Peyer's patch (tissue), 4 donors: Measurements from ENCODE around the gene CCT7. TPM values are rescaled to one million over a fixed set of nuclear protein-coding genes. Genes with fewer than 3 reads are reported as not detected.
"Not testable (repeated sequence)": the region's sequence is repeated elsewhere in the genome, so short reads cannot be mapped to it uniquely, and the experiment has no call there.

ENCODE experiments used
- DNase-seq, 3 donors: peaks; one replicate each; pipeline ENCODE4 v3.0.0-alpha.2; 2017 to 2019
- H3K27ac ChIP-seq, 4 donors: fragments of 200-600 bp; sonication (generic); one replicate each; pipeline ENCODE4 v1.5.1; 2016 to 2019
- H3K27me3 ChIP-seq, 2 donors: fragments of 200-600 bp; sonication (generic); one replicate each; pipeline ENCODE4 v1.5.1; 2019
- H3K36me3 ChIP-seq, 3 donors: fragments of 200-600 bp; sonication (generic); one replicate each; pipeline ENCODE4 v1.5.1; 2016 to 2019
- H3K4me1 ChIP-seq, 4 donors: fragments of 200-600 bp; sonication (generic); one replicate each; pipeline ENCODE4 v1.5.1; 2016 to 2019
- H3K4me3 ChIP-seq, 4 donors: fragments of 200-600 bp; sonication (generic); 1 replicate in 3 of 4; 2 replicates in 1 of 4; pipeline ENCODE4 v1.5.1; 2016 to 2019; ENCODE audit warnings: mild to moderate bottlenecking in 1 of 4
- H3K9me3 ChIP-seq, 4 donors: fragments of 200-600 bp; sonication (generic); one replicate each; pipeline ENCODE4 v1.5.1; 2016 to 2019; ENCODE audit warnings: mild to moderate bottlenecking in 1 of 4
- POLR2A ChIP-seq, 2 donors: fragments of 450-650 bp; IDR thresholded peaks; one replicate each; pipeline ENCODE4 v1.5.1; 2017; ENCODE audit warnings: antibody characterized with exemption in 2 of 2, mild to moderate bottlenecking in 2 of 2, moderate library complexity in 2 of 2
- total RNA-seq, 4 donors: library from RNA; depleted of rRNA; stranded (reverse); fragments of >200 nt; gene quantifications; one replicate each; pipeline ENCODE4 v1.1.0, GENCODE V29; 2016
- TF ChIP-seq, protein P1 (sequence below), 6 experiments: fragments of 450-650 bp in 4 of 6; fragments of 200-600 bp in 2 of 6; sonication (generic) in 1 of 6; IDR thresholded peaks; one replicate each; pipeline ENCODE4 v1.5.1; 2017 to 2019; ENCODE audit warnings: antibody characterized with exemption in 6 of 6, mild to moderate bottlenecking in 3 of 6, moderate library complexity in 1 of 6

CCT7 gene
- total RNA-seq, 4 donors from 2014 or later, result 83.5 to 131 (median 95.6) TPM

DNA sequence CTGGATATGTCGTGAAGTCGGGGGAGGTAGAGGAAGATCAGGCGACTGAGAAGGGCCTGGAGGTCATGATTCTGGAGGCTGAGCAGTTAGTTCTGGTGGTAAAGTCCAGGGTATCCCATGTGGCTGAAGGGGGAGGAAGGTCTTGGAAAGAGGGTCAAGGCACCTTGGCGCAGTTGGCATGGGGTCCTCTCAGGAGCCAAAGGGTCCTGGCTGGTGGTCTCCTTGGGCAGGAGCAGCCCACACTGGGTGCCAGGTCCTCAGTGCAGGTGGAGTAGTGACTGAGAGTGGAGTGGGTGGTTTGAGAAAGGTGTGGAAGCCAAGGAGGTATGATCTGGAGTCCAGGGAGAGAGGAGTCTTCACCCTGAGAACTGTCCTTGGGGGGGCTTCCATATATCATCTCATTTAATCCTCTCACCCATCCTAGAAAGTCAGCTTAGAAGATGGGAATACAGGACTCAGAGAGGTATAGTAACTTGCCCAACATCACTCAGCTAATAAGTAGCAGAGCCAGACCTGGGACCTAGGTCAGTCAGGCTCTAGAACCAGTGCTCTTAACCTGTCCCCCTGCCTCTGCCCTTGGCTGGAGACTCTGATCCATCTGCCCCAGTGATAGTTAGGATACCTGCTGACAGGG, 25.7 kb downstream of the CCT7 start:
- DNase-seq, result no peak
- Histone ChIP-seq H3K4me1 (no peaks in the 10 kb centered on the region), H3K27ac (no peak overlapping the region), H3K4me3 (no peak overlapping the region), H3K9me3 (no peaks in the 10 kb centered on the region), H3K27me3 (no peaks in the 10 kb centered on the region), H3K36me3 (no peaks in the 10 kb centered on the region)
- no peak for TF ChIP-seq POLR2A (IDR thresholded peaks at IDR 0.05)
- TF ChIP-seq, protein P1, sequence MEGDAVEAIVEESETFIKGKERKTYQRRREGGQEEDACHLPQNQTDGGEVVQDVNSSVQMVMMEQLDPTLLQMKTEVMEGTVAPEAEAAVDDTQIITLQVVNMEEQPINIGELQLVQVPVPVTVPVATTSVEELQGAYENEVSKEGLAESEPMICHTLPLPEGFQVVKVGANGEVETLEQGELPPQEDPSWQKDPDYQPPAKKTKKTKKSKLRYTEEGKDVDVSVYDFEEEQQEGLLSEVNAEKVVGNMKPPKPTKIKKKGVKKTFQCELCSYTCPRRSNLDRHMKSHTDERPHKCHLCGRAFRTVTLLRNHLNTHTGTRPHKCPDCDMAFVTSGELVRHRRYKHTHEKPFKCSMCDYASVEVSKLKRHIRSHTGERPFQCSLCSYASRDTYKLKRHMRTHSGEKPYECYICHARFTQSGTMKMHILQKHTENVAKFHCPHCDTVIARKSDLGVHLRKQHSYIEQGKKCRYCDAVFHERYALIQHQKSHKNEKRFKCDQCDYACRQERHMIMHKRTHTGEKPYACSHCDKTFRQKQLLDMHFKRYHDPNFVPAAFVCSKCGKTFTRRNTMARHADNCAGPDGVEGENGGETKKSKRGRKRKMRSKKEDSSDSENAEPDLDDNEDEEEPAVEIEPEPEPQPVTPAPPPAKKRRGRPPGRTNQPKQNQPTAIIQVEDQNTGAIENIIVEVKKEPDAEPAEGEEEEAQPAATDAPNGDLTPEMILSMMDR (IDR thresholded peaks at IDR 0.05), result no peak

DNA sequence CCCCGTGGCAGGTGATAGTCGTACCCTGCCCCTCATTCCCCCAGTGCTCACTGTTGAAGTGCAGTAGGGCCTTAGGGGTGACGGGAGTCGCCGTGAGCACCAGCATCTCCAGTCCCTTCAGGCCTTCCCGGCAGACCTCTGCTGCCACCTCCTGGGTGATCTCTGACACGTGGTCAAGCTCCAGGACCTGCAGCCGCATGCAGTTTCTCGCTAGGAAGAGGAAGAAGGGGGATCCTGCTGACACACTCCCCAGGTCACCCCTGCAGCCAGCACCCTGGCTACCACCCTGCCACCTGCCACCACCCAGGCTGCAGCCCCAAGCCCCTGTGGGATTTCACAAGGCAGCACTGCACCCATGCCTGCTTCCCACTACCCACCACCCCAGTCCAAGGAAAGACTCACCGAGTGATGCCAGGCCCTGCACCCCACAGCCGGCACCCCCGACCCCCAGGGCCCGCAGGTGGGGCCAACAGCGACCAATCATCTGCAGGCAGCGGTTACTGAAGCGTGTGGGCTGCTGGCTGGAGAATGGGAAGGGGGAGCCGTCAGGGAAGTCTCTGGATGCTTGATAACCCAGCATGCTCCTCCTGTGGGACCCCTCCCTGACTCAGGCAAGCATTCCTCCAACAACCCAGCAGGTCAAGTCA, 26.4 kb downstream of the CCT7 start:
- Histone ChIP-seq H3K9me3 (no peaks in the 10 kb centered on the region), H3K27ac (no peak overlapping the region), H3K27me3 (no peaks in the 10 kb centered on the region), H3K4me1 (no peaks in the 10 kb centered on the region), H3K36me3 (no peaks in the 10 kb centered on the region), H3K4me3 (no peak overlapping the region)
- TF ChIP-seq POLR2A (IDR thresholded peaks at IDR 0.05), result no peak
- TF ChIP-seq, protein P1 (IDR thresholded peaks at IDR 0.05), result peak in 3 of 6 experiments; percentile 11 to 22 (median 19)
- DNase-seq, result no peak

DNA sequence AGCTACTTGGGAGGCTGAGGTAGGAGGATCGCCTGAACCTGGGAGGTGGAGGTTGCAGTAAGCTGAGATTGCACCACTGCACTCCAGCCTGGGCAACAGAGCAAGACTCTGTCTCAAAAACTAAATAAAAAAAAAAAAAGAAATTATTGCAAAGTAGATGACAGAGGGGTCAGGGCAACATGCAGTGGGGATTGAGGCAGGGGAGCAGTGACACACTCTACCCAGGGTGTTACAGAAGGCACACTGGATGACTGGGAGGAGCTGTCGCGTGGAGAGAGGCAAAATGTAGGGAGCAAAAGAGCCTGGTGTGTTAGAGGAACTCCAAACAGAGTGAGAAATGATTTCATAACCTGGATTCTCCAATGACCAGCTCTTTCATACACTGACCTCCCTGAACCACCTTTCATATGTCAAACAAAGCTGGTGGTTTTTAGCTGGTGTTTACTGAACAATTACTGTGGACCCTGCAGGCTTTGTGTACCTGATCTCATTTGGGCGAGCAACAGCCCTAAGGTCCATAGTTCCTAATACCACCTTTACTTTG, 28.1 kb downstream of the CCT7 start:
- no peak overlapping the region for H3K4me3 ChIP-seq
- no peaks in the 10 kb centered on the region for H3K9me3 ChIP-seq
- no peak for DNase-seq
- no peaks in the 10 kb centered on the region for H3K4me1 ChIP-seq
- H3K27ac ChIP-seq, result no peak overlapping the region
- peaks cover 0 to 4% of the 10 kb centered on the region in 2 donors for H3K27me3 ChIP-seq
- no peaks in the 10 kb centered on the region for H3K36me3 ChIP-seq
- TF ChIP-seq, protein P1 (IDR thresholded peaks at IDR 0.05), result no peak
- no peak for TF ChIP-seq POLR2A (IDR thresholded peaks at IDR 0.05)

DNA sequence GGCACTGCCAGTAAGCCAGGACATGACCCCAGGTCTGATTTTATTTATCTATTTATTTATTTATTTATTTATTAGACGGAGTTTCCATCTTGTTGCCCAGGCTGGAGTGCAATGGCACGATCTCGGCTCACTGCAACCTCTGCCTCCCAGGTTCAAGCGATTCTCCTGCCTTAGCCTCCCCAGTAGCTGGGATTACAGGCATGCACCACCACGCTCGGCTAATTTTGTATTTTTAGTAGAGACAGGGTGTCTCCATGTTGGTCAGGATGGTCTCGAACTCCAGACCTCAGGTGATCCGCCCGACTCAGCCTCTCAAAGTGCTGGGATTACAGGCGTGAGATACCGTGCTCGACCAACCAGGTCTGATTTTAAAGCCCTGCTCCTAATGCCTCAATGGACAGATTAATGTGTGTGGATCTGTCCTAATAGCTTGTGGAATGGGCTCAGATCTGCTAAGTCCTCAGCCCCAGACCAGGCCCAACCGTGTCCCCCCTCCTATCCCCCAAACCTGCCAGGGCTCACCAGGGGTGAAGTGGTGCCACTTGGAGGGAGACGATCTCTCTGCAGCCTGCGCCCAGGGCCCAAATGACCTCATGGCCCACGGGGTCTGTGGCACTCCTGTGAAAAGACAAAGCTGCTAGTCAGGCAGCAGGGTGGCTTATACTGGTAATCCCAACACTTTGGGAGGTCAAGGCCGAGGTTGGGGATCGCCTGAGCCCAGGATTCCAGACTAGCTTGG, 28.8 kb downstream of the CCT7 start:
- H3K27me3 ChIP-seq, H3K9me3 ChIP-seq, DNase-seq, H3K27ac ChIP-seq, H3K4me3 ChIP-seq, H3K36me3 ChIP-seq, H3K4me1 ChIP-seq: not testable (repeated sequence)

DNA sequence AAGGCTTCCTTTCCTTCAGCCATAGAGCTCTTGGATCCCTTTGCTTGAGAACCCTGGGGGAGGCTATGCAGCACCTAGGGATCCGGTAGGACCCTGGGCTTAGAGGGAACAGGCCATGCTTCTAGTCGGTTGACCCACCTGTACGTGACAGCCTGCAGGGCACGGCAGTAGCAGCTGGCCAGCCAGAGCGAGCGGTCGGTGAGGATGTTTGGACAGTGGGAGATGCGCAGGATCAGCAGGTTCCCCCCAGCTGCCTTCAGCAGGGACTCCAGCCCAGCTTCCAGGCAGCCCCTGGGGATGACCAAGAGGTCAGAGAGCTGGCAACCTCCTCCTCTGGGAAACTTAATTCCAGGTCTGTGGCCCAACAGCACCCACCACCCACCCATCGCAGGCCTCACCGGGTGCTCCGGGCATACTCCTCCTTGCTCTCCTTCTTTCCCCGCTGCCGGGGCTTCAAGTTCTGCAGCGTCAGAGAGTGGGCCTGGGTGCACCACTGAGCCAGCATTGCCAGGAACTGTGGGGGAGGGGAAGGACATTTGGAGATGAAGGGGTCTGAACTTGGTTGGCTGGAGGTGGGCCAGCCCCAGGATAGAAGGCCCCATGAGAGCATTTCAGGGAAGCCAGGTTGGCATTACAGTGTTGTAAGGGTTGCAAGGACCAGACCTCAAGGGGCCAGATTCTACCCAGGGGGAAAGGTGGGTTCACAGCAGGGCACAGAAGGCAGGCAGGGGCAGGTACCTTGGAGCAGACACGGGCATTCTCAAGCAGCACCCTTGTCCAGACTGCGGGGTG, 29.6 kb downstream of the CCT7 start:
- Histone ChIP-seq H3K4me1 (peaks cover 0 to 8% (median 0%) of the 10 kb centered on the region in 4 donors), H3K4me3 (no peak overlapping the region), H3K36me3 (no peaks in the 10 kb centered on the region), H3K27ac (no peak overlapping the region), H3K27me3 (peaks cover 0 to 4% of the 10 kb centered on the region in 2 donors), H3K9me3 (no peaks in the 10 kb centered on the region)
- DNase-seq, result no peak
- TF ChIP-seq, protein P1 (IDR thresholded peaks at IDR 0.05), result no peak
- no peak for TF ChIP-seq POLR2A (IDR thresholded peaks at IDR 0.05)
